ENCODE data around the gene OR51A4. TPM values are rescaled to one million over a fixed set of nuclear protein-coding genes. Genes with fewer than 3 reads are reported as not detected.
"Not testable (repeated sequence)": the region's sequence is repeated elsewhere in the genome, so short reads cannot be mapped to it uniquely, and the experiment has no call there.

OR51A4 gene, protein sequence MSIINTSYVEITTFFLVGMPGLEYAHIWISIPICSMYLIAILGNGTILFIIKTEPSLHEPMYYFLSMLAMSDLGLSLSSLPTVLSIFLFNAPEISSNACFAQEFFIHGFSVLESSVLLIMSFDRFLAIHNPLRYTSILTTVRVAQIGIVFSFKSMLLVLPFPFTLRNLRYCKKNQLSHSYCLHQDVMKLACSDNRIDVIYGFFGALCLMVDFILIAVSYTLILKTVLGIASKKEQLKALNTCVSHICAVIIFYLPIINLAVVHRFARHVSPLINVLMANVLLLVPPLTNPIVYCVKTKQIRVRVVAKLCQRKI
- polyA plus RNA-seq (2013, experiment 1 of 2; ENCODE audit: insufficient read length): not detected
- polyA plus RNA-seq (2013, experiment 2 of 2; ENCODE audit: insufficient read length): not detected

- DNase-seq: no peak
Observed at GRCh38 chr11:4947505-4947904, at the start of gene OR51A4. Gene OR51A4, minus strand, starts transcription at chr11:4947605. Its CDS starts 505 bp downstream, at chr11:4947100.

DNA sequence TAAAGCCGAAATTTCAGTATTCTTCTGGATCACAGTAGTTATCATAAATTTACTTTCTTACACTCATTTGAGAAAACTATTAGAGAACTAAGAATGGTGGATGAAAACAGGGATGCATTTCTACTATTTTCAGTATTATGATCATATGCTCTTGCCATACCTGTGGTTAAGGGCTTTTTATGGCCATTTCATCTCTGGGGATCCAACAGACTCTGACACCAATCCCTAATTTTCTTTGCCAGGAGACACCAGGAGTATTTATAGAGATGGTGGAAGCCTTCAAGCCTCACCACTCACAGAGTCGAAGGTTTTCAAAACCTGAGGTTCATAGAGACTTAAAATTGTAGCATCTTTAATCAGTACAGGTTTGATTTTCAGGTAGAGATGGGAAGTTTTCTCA is 47.1 kb upstream of the OR51A4 start, which contains the start of gene OR51L1:
TSS of gene OR51L1 (plus strand) at position 301 of the 400 bp plus-strand sequence. CDS start 4,132 bp downstream, outside the sequence.
- no peak for DNase-seq

GRCh38 chr11:4991060-4991459 is 43.7 kb upstream of the OR51A4 start:
- no peak for DNase-seq

DNA sequence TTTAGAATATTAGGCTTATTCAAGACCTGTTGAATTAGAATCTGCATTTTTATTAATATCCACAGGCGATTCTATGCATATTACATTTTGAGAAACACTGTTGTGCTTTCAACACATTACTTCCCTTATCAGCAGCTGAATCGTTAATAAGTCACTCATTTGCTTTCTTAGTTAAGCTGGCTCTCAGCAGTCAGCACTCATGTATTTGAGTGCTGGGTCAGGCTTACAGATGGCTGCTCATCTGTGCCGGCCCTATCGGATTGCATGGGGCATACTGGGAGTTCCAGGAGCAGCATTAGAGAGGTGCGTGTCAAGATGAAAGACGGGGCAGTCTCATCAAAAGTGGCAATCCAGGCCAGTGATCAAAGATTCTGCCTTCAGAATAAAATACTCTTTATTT is 36.4 kb upstream of the OR51A4 start:
- no peak for DNase-seq

- no peak for DNase-seq
Observed at GRCh38 chr11:4982678-4983077, 35.3 kb upstream of the OR51A4 start.

- DNase-seq: no peak
Observed at GRCh38 chr11:4979036-4979435, 31.6 kb upstream of the OR51A4 start.

GRCh38 chr11:4975436-4975835 is 28.0 kb upstream of the OR51A4 start:
- DNase-seq: no peak

- DNase-seq: no peak
Observed at GRCh38 chr11:4962816-4963215, 15.4 kb upstream of the OR51A4 start.

GRCh38 chr11:4960877-4961276 is 13.5 kb upstream of the OR51A4 start:
- no peak for DNase-seq

- no peak for DNase-seq
Observed at GRCh38 chr11:4957396-4957795, 10.0 kb upstream of the OR51A4 start.

- DNase-seq: not testable (repeated sequence)
Observed at GRCh38 chr11:4955613-4956012, 8.2 kb upstream of the OR51A4 start, which contains the start of gene OR51A2. Gene OR51A2, minus strand, starts transcription at chr11:4955713. Its CDS starts 0 bp downstream, at chr11:4955713.

DNA sequence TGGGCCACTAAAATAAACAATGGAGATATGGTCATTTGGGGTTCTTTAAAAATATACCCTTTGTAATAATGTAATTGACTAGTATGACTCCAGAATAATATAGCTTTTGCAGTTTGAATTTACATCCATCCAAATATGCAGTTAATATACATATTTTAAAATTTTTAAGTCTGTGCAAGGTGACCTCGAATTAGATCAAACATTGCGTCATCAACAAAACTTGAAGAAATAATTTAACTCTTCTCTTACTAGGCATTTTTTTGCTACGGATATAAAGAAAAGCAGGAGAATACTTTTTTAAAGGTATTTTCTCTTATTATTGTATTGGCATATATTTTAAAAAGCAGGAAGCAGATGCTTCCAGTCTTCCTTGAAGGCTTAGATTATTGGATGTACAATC is 10.7 kb downstream of the OR51A4 start:
- no peak for DNase-seq

- DNase-seq: no peak
Observed at GRCh38 chr11:4932751-4933150, 14.7 kb downstream of the OR51A4 start.

- no peak for DNase-seq
Observed at GRCh38 chr11:4926608-4927007, 20.8 kb downstream of the OR51A4 start.

GRCh38 chr11:4924239-4924638 is 23.2 kb downstream of the OR51A4 start, which contains the start of gene OR51G1:
Gene OR51G1, minus strand, starts transcription at chr11:4924339. Its CDS starts 0 bp downstream, at chr11:4924339.
- DNase-seq: no peak

- no peak for DNase-seq
Observed at GRCh38 chr11:4922304-4922703, 25.1 kb downstream of the OR51A4 start.

GRCh38 chr11:4921796-4922195 is 25.6 kb downstream of the OR51A4 start:
- no peak for DNase-seq

DNA sequence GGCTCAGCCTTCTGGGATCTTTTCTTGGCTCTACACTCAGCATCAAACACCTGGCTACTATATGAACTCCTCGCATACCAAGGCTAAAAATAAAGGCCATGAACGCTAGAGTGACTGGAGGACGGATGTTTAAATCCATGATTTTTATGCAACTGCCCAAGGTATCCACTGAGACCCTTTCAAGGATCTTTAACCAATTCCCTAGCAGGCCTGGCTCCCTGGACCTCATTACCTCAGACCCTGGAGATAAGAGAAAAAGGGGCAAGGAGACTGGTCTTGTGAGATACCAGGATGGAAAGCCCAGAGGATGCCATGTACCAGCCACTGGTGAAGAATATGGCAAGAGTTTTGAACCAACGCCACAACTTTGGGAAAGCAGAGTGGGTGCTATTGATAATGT is 28.2 kb downstream of the OR51A4 start, which contains the start of gene OR51G2:
TSS of gene OR51G2 (minus strand) at position 101 of the 400 bp plus-strand sequence. CDS start 3,687 bp downstream, outside the sequence.
- no peak for DNase-seq

DNA sequence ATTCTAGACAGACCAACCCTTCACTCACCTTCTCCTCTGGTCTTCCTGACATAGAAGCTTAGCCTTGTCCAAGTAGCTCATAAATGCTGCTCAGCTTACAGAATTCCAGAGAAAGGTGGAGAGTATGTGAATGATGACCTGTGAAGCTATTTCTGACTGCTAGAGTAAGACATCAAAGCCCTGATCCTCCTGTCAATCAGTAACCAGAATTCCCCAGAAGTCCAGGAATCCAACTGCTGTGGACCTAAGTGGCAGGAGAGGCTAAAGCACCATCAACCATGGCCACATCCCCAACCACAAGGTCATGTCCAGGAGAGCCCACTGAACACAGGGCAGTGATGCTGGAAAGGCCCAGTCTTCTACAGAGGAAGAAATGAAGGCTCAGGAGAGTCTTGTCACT is 30.8 kb downstream of the OR51A4 start:
- no peak for DNase-seq

DNA sequence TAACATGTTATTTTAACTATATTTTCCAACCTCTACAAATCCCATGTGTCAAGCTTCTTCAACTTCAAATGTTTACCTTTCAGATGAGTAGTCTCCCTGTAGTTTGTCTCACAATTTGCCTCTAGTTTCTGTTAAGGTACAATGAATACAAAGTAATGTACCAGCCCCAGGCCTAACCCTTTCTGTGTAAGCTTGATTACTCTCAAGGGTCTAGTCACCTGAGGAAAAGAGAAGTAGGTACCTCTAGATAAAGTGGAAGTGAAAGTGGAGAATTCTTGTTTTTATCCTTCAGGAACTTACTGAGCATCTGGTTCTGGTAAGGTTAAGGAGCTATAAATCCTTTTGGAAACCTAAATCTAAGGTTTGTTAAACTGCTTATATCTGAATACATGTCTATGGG is 43.9 kb downstream of the OR51A4 start, which contains the start of gene OR51A7:
TSS of gene OR51A7 (plus strand) at position 300 of the 400 bp plus-strand sequence. CDS start 3,587 bp downstream, outside the sequence.
- no peak for DNase-seq
